ENCODE data around the gene PDK1.

DNA sequence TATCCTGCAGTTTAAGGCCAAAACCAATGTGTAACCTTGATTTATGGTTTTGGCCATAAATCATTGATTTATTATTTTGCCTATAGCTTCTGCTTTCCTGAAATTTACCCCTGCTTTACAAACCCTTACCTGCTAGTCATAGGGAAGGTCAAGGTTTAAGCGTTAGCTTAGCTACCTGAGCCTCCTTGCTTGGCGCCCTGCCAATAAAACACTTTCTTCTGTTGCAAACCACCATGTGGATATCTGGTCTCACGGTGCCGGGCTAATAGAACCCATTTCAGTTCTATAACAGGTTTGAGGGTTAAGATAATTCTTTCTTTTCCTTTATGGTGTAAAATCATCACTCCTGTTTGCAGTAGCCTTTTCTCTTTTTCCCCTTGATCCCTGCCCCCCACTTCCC, 72.2 kb downstream of the PDK1 start:
- no peak for TF ChIP-seq CTCF (IDR thresholded peaks at IDR 0.05)
- no peak for TF ChIP-seq POLR2A (IDR thresholded peaks at IDR 0.05)
